NK-92 (cell line): ENCODE results near the gene IFI6.
"Not testable (repeated sequence)": the region's sequence is repeated elsewhere in the genome, so short reads cannot be mapped to it uniquely, and the experiment has no call there.

ENCODE experiments used
- DNase-seq: peaks from one replicate; lab custom pipeline; 2025; ENCODE audit not compliant: unreplicated experiment; lab: John Stamatoyannopoulos, UW

IFI6 gene

DNA sequence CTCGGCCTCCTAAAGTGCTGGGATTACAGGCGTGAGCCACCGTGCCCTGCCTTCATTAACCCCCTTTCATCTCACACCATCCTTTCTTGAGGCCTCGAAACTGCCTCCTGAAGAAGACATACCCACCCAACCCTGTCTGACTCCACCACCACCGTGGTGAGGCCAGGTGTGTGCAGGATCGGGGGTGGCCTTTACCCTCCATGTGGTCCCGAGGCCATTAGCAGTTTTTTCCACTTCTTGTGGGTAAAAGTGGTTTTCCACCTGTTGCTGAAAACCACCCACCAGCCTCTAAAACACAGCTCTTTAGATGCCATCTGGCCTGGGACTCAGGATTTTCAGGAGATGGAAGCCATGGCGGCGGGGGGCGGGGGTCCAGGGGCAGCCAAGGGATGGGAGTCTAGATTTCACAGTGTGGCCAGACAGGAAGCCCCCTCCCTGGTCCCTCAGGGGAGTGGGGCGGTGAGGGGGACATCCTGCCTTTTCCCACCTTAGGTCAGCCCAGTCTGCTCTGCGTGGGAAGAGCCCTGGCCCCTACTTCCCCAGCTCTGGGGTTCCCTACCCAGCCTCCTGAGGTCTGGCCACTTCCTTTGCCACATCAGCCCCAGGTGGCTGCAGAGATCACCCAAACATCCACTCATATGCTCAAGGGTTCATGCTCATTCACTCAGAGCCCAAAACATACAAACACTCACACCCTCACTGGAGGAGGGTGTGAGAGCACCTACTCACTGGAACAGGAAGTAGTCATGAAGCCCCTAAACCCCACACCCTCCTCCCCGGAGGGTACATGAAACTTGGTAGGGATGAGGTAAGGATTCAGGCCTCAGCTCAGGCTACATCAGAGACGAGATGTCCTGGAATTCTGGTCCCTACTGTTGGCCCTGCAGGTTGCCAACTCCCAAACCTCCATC lies 39.4 kb downstream of the IFI6 start:
- DNase-seq, result no peak

DNA sequence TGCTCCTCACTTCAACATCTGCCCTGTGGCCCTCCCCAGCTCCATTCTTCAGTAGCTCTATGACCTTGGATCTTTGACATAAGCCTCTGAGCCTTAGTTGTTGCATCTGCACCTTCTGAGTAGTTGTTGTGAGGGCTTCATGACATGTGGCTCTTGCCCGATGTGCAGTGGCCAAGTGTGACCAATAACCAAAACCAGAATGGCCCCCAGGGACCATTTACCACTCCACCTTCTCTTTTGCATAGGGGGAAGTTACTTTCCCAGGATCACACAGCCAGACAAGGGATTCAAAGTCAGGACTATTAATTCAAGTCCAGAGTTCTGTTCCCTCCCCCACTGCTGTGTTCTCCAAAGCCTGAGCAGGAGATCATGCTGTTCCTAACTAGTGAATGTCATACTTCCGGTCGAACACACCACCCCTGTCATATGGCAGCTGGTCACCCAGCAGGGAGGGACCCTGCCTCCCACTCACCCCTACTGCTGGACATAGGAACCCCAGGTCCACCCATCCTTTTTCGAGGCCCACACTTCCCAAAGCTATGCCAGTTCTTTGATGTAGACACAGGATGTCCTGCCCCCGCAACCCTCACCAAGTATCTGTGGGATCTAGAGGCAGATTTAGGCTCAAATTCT lies 41.0 kb downstream of the IFI6 start:
- DNase-seq, result no peak

- DNase-seq, result no peak
Measured at GRCh38 chr1:27628712-27629111, 43.3 kb downstream of the IFI6 start.

DNA sequence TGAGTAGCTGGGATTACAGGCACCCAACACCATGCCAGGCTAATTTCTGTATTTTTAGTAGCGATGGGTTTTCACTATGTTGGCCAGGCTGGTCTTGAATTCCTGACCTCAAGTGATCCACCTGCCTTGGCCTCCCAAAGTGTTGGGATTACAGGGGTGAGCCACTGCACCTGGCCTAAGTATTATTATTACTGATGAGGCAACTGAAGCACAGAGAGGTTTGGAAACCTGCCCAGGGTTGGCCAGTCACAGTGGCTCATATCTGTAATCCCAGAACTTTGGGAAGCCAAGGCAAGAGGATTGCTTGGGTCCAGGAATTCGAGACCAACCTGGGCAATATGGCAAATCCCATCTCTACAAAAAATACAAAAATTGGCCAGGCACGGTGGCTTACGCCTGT lies 44.3 kb downstream of the IFI6 start:
- DNase-seq, result not testable (repeated sequence)

- DNase-seq, result no peak
Measured at GRCh38 chr1:27627061-27627460, 44.9 kb downstream of the IFI6 start.

DNA sequence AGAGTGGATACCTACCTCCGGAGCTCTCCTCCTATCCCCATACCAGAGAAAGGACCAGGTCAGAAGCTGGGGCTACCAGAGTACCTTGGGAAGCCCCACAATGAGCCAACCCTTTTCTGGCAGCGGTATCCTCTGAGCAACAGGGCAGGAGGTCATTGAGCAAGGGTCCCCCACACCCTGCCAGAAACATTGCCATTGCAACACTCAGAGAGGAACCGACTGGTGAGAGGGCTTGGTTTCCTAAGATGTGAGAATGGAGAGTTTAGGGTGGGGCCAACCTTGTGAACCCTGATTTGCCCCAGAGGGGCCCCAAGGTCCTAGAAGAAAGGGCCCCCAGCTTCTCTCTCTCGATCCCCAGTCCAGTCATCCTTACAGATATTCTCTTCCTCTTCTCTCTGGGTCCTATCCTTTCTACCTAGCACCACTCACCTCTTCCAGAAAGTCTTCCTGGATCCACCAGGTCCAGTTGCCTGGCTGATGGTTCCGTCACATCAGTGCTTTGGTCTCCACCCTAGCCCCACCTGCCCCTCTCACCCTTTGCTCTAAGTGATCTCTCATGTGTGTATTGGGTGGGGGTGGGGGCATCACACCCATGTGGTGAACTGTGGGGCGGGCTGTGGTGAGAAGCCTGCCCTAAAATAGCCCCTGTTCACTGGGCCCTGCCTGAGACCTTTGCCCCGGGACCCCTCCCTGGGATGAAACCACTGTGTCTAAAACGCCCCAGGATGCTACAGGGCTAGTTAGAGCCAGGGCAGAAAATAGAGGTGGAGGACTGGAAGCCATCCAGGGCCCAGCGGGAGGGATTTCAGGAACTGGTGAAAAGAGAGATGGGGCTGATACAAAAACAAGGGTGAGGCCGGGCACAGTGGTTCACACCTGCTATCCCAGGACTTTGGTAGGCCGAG lies 45.7 kb downstream of the IFI6 start:
- DNase-seq, result no peak

GRCh38 chr1:27624467-27625178 lies 47.4 kb downstream of the IFI6 start:
- no peak for DNase-seq

- no peak for DNase-seq
Measured at GRCh38 chr1:27623327-27624212, 48.4 kb downstream of the IFI6 start.

- no peak for DNase-seq
Measured at GRCh38 chr1:27622828-27623227, 49.2 kb downstream of the IFI6 start.

DNA sequence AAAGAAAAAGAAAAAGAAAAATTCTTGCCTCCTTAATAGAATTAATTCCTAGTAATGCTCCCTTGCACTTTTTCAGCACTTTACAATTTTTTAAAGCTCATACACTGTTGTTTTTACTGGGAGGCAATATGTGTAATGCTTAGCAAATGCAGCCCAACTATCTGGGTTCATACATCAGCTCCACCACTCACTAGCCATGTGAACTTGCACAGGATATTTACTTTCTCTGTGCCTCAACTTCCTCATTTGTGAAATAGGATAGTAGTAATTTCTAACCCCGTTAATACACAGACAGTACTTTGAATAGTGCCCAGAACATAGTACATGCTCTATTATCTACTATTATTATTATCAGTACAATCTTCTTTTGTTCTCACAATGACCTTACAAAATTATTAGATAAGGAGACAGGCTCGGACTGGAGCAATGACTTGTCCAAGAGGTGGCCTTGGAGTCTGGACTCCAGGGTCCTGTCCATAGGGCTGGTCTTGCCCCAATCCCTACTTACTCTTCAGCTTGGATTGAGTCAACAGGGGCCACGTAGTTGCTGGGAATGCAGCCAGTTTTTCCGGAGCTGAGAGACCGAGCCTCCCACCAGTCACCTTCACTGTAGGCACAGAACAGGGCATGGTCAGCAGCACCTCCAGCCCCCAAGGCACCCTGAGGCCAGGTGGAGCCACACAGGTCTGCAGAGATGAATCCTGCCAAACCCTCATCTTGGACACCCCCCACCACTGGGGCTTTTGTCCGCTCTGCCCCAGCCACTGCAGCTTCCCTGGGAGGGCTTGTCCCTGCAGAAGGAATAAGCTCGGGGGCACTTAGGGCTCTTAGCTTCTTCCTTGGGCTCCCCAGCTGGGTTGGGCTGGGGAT lies 50.7 kb downstream of the IFI6 start:
- DNase-seq, result no peak

DNA sequence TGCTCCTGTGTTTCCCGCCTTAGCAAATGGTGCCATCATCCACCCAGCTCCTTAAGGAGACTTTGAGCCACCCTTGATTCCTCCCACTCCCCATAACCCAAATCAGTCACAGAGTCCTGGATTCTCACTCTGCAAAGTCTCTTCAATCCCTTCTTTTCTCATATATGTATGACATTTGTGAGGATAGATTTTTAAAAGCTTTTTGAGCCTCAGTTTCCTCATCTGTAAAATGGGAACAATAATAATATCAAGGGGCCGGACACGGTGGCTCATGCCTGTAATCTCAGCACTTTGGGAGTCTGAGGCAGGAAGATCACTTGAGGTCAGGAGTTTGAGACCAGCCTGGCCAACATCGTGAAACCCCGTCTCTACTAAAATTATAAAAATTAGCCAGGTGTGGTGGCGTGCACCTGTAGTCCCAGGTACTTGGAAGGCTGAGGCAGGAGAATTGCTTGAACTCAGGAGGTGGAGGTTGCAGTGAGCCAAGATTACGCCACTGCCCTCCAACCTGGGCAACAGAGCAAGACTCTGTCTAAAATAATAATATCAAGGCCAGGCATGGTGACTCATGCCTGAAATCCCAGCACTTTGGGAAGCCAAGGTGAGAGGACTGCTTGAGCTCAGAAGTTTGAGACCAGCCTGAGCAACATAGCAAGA lies 52.1 kb downstream of the IFI6 start:
- DNase-seq, result not testable (repeated sequence)

DNA sequence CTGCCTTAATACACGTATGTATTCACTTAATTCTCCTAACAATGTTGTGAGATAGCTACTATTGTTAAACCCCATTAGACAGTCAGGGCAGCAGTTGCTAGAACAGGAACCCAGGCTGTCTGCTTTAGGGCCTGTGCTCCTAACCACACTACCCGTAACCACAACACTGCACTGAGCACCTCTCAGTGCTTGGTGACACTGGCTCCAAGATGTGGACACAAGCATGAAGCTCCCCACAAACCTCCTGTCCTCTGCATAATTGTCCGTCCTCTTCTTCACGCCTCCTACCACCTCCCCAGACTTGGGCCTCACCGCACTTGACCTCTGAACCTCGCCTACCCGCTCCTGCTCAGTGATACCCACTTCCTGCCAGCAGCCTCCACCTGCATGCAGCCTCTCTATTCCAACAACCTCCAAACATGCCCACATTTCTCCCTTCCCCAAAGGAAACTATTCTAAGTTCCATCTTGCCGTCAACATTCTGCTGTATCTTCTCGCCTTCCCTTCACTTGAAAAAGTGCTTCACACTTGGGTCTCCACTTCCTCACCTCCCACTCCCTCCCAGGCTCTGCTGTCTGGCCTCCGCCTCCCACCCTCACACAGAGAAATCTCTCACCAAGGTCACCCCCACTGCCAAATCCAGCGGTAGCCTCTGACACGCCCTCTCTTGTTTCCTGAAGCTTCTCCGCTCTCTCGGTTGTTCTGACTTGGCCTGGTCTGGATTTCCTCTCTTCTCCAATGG lies 53.5 kb downstream of the IFI6 start:
- no peak for DNase-seq

- DNase-seq, result no peak
Measured at GRCh38 chr1:27617420-27617819, 54.6 kb downstream of the IFI6 start.

DNA sequence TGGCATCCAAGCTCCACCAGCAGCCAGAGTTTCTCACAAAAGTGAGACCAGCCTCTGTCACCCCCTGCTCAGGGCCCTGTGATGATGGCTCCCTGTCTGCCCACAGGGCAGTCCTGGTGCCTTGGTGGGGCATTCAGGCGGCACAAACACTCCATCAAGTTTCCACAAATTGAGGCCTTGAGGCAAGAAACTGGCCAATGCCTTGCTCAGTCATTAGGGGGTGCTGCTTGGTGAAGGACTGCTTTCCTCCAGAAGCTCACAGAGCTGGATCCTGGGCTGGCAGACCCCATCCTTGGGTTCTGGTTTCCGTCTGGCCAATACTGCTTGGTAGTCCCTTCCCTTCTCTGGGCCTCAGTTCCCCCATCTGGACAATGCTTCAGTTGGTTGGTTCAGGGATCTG lies 55.6 kb downstream of the IFI6 start:
- DNase-seq, result no peak
